IMR-90 (cell line): ENCODE measurements around the gene GRID1. TPM values are rescaled to one million over a fixed set of nuclear protein-coding genes. Genes with fewer than 3 reads are reported as not detected.

Experiments
- ATAC-seq: fragments of 200-7000 bp; cut with Tn5 transposase; 2 replicates; pipeline ENCODE4 v1.9.1; 2020; ENCODE audit warnings: low read depth, mild to moderate bottlenecking, moderate library complexity
- BruUV-seq: library from RNA; stranded (reverse); fragments of 400-500 nt; replicated peaks from 2 replicates; lab custom pipeline; 2021; lab: Mats Ljungman, UMichigan
- CTCF ChIA-PET: fragments of 300-600 bp; formaldehyde crosslinking; extraction: SDS; loops from one replicate; lab custom pipeline; 2021; ENCODE audit warnings: antibody characterized with exemption; lab: Yijun Ruan, JAX
- POLR2A ChIA-PET: fragments of 300-600 bp; sonication (Branson Sonifier 250); formaldehyde crosslinking; loops from one replicate; lab custom pipeline; 2022; ENCODE audit warnings: antibody characterized with exemption; ENCODE audit not compliant: unreplicated experiment; lab: Charles Lee
- DNase-seq: peaks from one replicate; pipeline ENCODE4 v3.0.0; 2013
- H2AFZ ChIP-seq: replicated peaks from 2 replicates; pipeline ENCODE3; 2013; ENCODE audit warnings: low read length, mild to moderate bottlenecking; ENCODE audit not compliant: poor library complexity
- H2AK5ac ChIP-seq: 2 replicates; pipeline ENCODE4 v1.6.1; 2013; ENCODE audit warnings: low read depth, low read length, inconsistent platforms
- H2AK9ac ChIP-seq: replicated peaks from 2 replicates; pipeline ENCODE3; 2013; ENCODE audit warnings: mild to moderate bottlenecking, low read depth, low read length, moderate library complexity; ENCODE audit not compliant: poor library complexity
- H2BK120ac ChIP-seq: 2 replicates; pipeline ENCODE4 v1.6.1; 2013; ENCODE audit warnings: low read depth, low read length, inconsistent platforms
- H2BK15ac ChIP-seq: 3 replicates; pipeline ENCODE4 v1.6.1; 2013; ENCODE audit warnings: low read depth, low read length, inconsistent platforms
- H2BK20ac ChIP-seq: 2 replicates; pipeline ENCODE4 v1.6.1; 2013; ENCODE audit warnings: low read depth, mild to moderate bottlenecking, inconsistent platforms, low read length, moderate library complexity
- H2BK5ac ChIP-seq: 2 replicates; pipeline ENCODE4 v1.6.1; 2013; ENCODE audit warnings: mild to moderate bottlenecking, low read depth, low read length, inconsistent platforms; ENCODE audit not compliant: poor library complexity, severe bottlenecking
- H3K14ac ChIP-seq: replicated peaks from 2 replicates; pipeline ENCODE4 v1.6.1; 2013; ENCODE audit warnings: low read depth, low read length, inconsistent platforms
- H3K18ac ChIP-seq: 2 replicates; pipeline ENCODE4 v1.6.1; 2013; ENCODE audit warnings: low read depth, low read length, control low read depth
- H3K23ac ChIP-seq: 2 replicates; pipeline ENCODE4 v1.6.1; 2013; ENCODE audit warnings: low read depth, low read length, inconsistent platforms
- H3K27ac ChIP-seq: 2 replicates; pipeline ENCODE4 v1.5.1; 2013; ENCODE audit warnings: mild to moderate bottlenecking, control low read depth, low read length; ENCODE audit not compliant: insufficient read depth
- H3K27me3 ChIP-seq: 2 replicates; pipeline ENCODE4 v1.6.1; 2013; ENCODE audit warnings: low read length; ENCODE audit not compliant: control insufficient read depth, insufficient read depth
- H3K36me3 ChIP-seq: 2 replicates; pipeline ENCODE4 v1.6.1; 2013; ENCODE audit warnings: low read length, mixed read lengths; ENCODE audit not compliant: control insufficient read depth, insufficient read depth
- H3K4ac ChIP-seq: 2 replicates; pipeline ENCODE4 v1.6.1; 2013; ENCODE audit warnings: low read depth, low read length, inconsistent platforms
- H3K4me1 ChIP-seq: 2 replicates; pipeline ENCODE4 v1.6.1; 2013; ENCODE audit warnings: low read length, mixed read lengths; ENCODE audit not compliant: control insufficient read depth, insufficient read depth
- H3K4me2 ChIP-seq: 2 replicates; pipeline ENCODE4 v1.6.1; 2013; ENCODE audit warnings: low read depth, mild to moderate bottlenecking, control low read depth, low read length, moderate library complexity
- H3K4me3 ChIP-seq: 2 replicates; pipeline ENCODE4 v1.5.1; 2013; ENCODE audit warnings: low read depth, mild to moderate bottlenecking, control low read depth, low read length, moderate library complexity; ENCODE audit not compliant: insufficient read depth
- H3K56ac ChIP-seq: 2 replicates; pipeline ENCODE4 v1.6.1; 2013; ENCODE audit warnings: low read length, inconsistent platforms; ENCODE audit not compliant: insufficient read depth; ENCODE audit errors: extremely low read depth
- H3K79me1 ChIP-seq, 2 experiments: 2 replicates each; pipeline ENCODE4 v1.6.1; 2013; ENCODE audit warnings: low read length in 2 of 2, inconsistent platforms in 1 of 2, low read depth in 1 of 2
- H3K9ac ChIP-seq: 2 replicates; pipeline ENCODE4 v1.6.1; 2013; ENCODE audit warnings: low read depth, low read length, control low read depth
- H3K9me1 ChIP-seq: 2 replicates; pipeline ENCODE4 v1.6.1; 2013; ENCODE audit warnings: low read length, inconsistent platforms; ENCODE audit not compliant: insufficient read depth
- H3K9me3 ChIP-seq: 2 replicates; pipeline ENCODE4 v1.6.1; 2013; ENCODE audit warnings: low read length; ENCODE audit not compliant: control insufficient read depth, insufficient read depth
- H4K20me1 ChIP-seq: 2 replicates; pipeline ENCODE4 v1.6.1; 2013; ENCODE audit warnings: low read length, inconsistent platforms; ENCODE audit not compliant: insufficient read depth
- H4K5ac ChIP-seq: 2 replicates; pipeline ENCODE4 v1.6.1; 2013; ENCODE audit warnings: mild to moderate bottlenecking, low read depth, low read length, control low read depth
- H4K8ac ChIP-seq, 2 experiments: 2 replicates each; pipeline ENCODE4 v1.6.1; 2013; ENCODE audit warnings: low read depth in 2 of 2, low read length in 2 of 2, control low read depth in 1 of 2, inconsistent platforms in 1 of 2
- H4K91ac ChIP-seq: 2 replicates; pipeline ENCODE4 v1.6.1; 2013; ENCODE audit warnings: low read depth, low read length, inconsistent platforms; ENCODE audit not compliant: insufficient read depth
- NFE2L2 ChIP-seq: fragments of 150-350 bp; IDR thresholded peaks from 2 replicates; pipeline ENCODE4 v1.6.1; 2016; ENCODE audit warnings: low read depth, mild to moderate bottlenecking, low read length
- WGBS, 2 experiments: methylation state at CpG; one replicate each; pipeline versions ENCODE4 v1.1.5 to v1.1.7; 2013; ENCODE audit warnings: missing lambda C conversion rate in 2 of 2; ENCODE audit not compliant: insufficient read length in 1 of 2; ENCODE audit errors: extremely low coverage in 2 of 2; 5-methylcytosine and 5-hydroxymethylcytosine counted together
- dilution Hi-C: fragments of 300-500 bp; cut with HindIII; formaldehyde crosslinking; loops from one replicate; pipeline ENCODE4 v1.14.3; 2018; ENCODE audit warnings: low sequenced_read_pairs; ENCODE audit not compliant: unreplicated experiment
- in situ Hi-C: fragments of 300-500 bp; cut with MboI; formaldehyde crosslinking; loops from 3 replicates; pipeline ENCODE4 v1.14.3; 2019; ENCODE audit warnings: low sequenced_read_pairs, inconsistent platforms, mixed read lengths
- intact Hi-C: fragments of 100-400 bp; cut with micrococcal nuclease; formaldehyde crosslinking; loops from 2 replicates; pipeline ENCODE4 v1.10.0; 2022
- polyA plus RNA-seq, 3 experiments: library from polyadenylated mRNA; depleted of rRNA; stranded (reverse); fragments of >200 nt; gene quantifications; 2 replicates each; pipeline ENCODE4 v1.2.3, GENCODE V29; 2012; ENCODE audit warnings: low replicate concordance in 1 of 3
- total RNA-seq: library from RNA; depleted of rRNA; stranded (reverse); fragments of >200 nt; gene quantifications from 2 replicates; pipeline ENCODE4 v1.2.3, GENCODE V29; 2012

Gene GRID1
- total and polyA plus RNA-seq, 2 of the 4 experiments (the other 2 are of a cell fraction) = not detected

GRCh38 chr10:86123715-86124114, 242.9 kb downstream of the GRID1 start:
- ChIA-PET POLR2A (no interaction called here), CTCF (no interaction called here)
- H3K4me3 ChIP-seq = no peak overlapping the region
- no peak for TF ChIP-seq NFE2L2
- no peak overlapping the region for H4K91ac ChIP-seq
- no peak overlapping the region for H3K56ac ChIP-seq
- no peak overlapping the region for H3K18ac ChIP-seq
- DNase-seq = no peak
- dilution Hi-C loops (no loop called here), in situ Hi-C loops (no loop called here), intact Hi-C loops (no loop called here)
- H2AK9ac ChIP-seq = no peak overlapping the region
- no peaks in the 10 kb centered on the region for H3K9me1 ChIP-seq
- no peak overlapping the region for H2AK5ac ChIP-seq
- no TSS peak for BruUV-seq
- H3K79me1 ChIP-seq = no peaks in the 10 kb centered on the region
- no peak overlapping the region for H3K27ac ChIP-seq
- no peak overlapping the region for H3K14ac ChIP-seq
- H4K20me1 ChIP-seq = no peaks in the 10 kb centered on the region
- no peak overlapping the region for H4K8ac ChIP-seq
- H4K5ac ChIP-seq = no peak overlapping the region
- H2BK15ac ChIP-seq = no peak overlapping the region
- H2BK20ac ChIP-seq = no peak overlapping the region
- H3K4ac ChIP-seq = no peak overlapping the region
- no peak for ATAC-seq
- H3K27me3 ChIP-seq = no peaks in the 10 kb centered on the region
- H3K4me1 ChIP-seq = no peaks in the 10 kb centered on the region
- no peak overlapping the region for H3K9ac ChIP-seq
- H2BK120ac ChIP-seq = no peak overlapping the region
- no peak overlapping the region for H3K4me2 ChIP-seq
- H2AFZ ChIP-seq = no peak overlapping the region
- WGBS, 2 experiments = 26% methylated on average over 5 of the region's 6 CpGs; no CpG with 5 or more reads in 1 of the 2 experiments
- H2BK5ac ChIP-seq = no peak overlapping the region
- H3K9me3 ChIP-seq = peaks cover 6% of the 10 kb centered on the region; the same call in 1 of the 2 replicates
- no peaks in the 10 kb centered on the region for H3K36me3 ChIP-seq
- no peak overlapping the region for H3K23ac ChIP-seq
